ENCODE measurements around the gene SBF2.
"Not testable (repeated sequence)": the region's sequence is repeated elsewhere in the genome, so short reads cannot be mapped to it uniquely, and the experiment has no call there.

SBF2 gene

DNA sequence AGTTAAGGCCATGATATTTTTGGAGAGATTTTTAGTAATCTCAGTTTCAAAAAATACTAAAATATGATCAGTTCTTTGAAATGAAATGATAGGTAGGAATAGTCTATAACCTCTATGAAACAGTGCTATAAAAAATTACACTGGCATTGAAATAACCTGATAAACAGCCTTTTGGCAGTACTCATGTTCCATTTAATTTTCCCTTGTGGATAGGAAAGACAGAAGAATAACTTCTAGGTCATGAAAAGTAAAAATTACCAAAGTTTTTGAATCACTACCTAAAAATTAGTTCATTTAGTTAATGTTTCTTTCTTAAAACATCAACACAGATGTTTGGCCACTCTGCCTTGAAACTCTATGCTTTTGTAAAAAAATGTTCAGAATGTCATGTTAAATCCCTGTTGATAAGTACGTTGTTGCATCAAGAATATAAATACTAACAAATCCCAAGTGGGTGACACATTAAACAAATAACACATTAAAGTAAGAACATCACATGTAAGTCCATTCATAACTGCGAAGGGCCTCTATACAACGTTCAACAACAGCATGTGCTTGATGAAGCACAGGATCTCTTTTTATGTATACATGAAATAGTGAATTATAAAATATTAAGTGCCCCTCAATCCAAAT, 339.9 kb downstream of the SBF2 start:
- DNase-seq (ENCODE audit: low read depth in 2 of 2), result no peak

DNA sequence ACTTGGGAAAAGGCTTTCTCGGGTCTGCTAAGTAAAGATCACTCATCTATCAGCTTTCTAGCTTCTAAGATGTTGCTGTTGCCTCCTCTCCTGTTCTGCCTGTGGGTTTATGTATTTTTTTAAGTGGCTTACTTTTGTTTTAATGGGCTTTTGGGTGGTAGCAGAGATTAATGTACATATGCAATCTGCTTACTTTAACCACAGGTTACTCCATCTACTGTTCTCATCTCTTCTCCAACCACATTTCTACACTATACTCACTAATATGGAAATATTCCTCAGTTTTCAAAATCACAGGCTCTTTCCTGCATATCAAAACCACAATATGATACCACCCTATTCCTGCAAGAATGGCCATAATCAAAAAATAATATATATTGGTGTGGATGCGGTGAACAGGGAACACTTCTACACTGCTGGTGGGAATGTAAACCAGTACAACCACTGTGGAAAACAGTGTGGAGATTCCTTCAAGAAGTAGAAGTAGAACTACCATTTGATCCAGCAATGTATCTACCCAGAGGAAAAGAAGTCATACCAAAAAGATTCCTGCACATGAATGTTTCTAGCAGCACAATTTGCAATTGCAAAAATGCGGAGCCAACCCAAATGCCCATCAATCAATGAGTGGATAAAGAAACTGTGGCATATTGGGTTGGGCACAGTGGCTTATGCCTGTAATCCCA, 341.4 kb downstream of the SBF2 start:
- DNase-seq (ENCODE audit: low read depth in 2 of 2), result no peak

DNA sequence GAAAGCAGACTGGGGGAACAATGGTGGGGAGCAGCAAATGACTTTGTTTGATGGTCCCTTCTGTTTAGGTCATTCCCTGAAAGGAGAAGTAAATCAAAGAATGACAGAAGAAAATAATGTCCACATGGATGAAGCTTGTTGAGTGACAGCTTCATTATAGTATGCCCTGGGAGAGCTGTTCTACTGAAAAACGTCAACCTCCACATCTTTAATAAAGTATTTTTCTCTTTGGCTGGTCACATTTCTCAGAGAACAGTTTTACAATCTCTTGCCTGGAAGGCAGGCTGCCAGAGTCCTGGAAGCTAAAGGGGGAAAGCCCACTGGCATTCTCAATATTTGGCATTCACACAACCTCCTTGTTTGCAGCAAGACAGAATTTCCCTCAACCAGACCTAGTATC, 342.2 kb downstream of the SBF2 start:
- no peak for DNase-seq (ENCODE audit: low read depth in 2 of 2)

DNA sequence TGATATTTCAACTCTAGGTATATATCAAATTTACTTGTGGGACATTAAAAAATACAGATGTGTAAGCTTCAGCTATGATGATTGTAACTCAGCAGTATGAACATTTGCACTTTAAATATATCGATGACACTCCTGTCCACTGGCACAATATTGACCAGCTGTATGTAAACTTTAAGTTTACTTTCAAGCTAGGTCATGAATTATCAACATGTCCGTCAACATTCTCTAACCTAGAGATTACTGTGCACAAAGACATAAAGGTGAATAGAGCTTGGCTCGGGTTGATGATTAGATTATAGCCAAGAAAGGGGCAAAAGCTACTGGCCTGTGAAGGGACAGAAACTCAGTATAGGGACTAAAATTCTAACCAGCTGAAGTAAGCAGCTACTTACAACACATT, 343.6 kb downstream of the SBF2 start:
- no peak for DNase-seq (ENCODE audit: low read depth in 2 of 2)

DNA sequence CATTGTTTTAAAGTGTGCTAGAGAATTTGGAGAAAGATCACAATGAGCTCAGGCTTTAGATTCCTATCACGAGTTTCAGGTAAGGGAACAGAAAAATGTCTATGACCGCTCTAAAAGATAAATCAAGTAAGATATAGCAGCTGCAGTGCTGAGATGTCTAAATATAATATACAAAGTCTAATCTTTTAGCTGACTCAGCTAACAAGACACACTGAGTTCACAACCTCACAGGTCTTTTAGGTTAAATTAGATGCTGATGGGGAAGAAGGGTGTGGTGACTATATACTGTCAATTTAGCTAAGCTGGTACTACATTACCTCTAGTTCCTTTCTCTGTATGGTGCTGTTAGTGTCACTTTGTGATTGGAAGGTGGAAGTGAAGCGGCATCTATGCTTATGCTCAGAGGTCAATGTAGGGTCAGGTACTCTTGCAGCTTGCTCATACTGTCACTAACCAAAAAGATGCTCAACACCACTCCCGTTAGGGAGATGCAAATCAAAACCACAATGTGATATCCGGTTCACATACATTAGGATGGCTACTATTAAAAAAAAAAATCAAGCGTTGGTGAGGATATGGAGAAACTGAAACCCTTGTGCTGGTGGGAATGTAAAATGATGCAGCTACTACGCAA, 346.7 kb downstream of the SBF2 start:
- DNase-seq (ENCODE audit: low read depth in 2 of 2), result no peak

DNA sequence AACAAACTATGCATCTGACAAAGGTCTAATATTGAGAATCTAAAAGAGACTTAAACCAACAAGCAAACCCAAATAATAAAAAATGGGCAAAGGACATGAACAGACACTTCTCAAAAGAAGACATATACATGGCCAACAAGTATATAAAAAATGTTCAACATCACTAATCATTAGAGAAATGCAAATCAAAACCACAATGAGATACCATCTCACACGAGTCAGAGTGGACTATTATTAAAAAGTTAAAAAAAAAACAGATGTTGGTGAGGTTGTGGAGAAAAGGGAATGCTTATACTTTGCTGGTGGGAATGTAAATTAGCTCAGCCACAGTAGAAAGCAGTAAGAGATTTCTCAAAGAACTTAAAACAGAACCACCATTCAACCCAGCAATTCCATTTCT, 348.3 kb downstream of the SBF2 start:
- DNase-seq (ENCODE audit: low read depth in 2 of 2), result not testable (repeated sequence)

DNA sequence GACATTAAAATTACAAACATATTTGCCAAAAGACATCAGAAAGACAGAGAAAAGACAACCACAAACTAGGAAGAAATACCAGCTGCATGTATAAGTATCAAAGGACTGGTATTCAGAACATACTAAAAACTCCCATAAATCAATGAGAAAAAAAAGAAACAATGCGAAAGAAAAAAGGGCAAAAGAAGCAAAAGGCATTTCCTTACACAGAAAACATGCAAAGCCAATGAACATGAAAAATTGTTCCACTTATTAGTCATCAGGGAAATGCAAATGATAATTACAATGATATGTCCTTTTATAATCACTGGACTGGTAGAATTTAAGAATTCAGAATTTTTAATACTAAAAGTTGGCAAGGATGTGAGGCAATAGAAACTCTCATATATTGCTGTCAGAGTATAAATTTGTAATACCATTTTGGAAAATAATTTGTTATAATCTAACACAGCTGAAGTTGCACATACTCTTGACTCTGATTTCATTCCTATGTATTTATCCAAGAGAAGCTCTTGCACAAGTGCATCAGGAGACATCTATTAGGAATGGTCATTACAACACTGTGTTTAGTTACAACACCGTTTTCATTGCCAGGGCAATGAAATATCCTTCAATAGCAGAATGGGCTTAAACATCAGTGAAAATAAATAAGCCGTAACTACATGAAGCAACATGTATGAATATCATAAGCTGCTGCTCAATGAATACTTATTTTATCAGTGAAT, 350.5 kb downstream of the SBF2 start:
- DNase-seq (ENCODE audit: low read depth in 2 of 2), result no peak

DNA sequence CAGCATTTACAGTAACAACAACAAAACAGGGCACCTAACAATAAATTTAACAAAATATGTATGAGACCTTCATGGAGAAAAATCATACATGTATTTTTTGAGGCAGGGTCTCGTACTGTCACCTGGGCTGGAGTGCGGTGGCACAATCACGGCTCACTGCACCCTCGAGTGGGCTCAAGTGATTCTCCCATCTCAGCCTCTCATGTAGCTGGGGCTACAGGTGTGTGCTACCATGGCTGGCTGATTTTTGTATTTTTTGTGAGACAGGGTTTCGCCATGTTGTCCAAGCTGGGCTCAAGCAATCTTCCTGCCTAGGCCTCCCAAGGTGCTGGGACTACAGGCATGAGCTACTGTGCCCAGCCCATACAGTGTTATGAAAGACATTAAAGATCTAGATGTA, 352.0 kb downstream of the SBF2 start:
- no peak for DNase-seq (ENCODE audit: low read depth in 2 of 2)

DNA sequence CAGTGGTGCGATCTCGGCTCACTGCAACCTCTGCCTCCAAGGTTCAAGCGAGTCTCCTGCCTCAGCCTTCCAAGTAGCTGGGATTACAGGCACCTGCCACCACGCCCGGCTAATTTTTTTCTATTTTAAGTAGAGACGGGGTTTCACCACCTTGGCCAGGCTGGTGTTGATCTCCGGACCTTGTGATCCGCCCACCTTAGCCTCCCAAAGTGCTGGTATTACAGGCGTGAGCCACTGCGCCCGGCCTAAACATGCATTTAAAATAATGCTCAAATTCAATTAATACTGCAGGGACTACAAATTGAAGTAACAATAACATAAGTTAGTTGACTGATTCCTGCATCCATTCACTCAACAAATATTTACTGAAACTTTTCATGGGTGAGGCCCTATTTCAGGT, 354.9 kb downstream of the SBF2 start:
- DNase-seq (ENCODE audit: low read depth in 2 of 2), result not testable (repeated sequence)

DNA sequence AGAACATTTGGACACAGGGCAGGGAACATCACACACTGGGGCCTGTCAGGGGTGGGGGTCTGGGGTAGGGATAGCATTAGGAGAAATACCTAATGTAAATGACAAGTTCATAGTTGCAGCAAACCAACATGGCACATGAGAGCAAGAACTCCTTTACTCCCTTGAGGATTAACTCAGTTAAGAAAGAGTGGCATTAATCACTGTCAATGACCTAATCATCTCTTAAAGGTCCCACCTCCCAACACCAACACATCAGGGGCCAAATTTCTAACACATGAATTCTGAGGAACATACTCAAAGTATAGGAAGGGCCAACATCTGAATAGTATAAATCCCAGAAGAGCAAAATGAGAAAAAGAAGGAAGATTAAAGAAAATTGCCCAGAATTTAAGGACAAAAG, 357.3 kb downstream of the SBF2 start:
- DNase-seq (ENCODE audit: low read depth in 2 of 2), result no peak

DNA sequence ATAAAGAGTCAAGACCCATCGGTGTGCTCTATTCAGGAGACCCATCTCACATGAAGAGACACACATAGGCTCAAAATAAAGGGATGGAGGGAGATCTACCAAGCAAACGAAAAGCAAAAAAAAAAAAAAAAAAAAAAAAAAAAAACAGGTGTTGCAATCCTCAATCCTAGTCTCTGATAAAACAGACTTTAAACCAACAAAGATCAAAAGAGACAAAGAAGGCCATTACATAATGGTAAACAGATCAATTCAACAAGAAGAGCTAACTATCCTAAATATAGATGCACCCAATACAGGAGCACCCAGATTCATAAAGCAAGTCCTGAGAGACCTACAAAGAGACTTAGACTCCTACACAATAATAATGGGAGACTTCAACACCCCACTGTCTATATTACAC, 361.2 kb downstream of the SBF2 start:
- DNase-seq (ENCODE audit: low read depth in 2 of 2), result not testable (repeated sequence)

DNA sequence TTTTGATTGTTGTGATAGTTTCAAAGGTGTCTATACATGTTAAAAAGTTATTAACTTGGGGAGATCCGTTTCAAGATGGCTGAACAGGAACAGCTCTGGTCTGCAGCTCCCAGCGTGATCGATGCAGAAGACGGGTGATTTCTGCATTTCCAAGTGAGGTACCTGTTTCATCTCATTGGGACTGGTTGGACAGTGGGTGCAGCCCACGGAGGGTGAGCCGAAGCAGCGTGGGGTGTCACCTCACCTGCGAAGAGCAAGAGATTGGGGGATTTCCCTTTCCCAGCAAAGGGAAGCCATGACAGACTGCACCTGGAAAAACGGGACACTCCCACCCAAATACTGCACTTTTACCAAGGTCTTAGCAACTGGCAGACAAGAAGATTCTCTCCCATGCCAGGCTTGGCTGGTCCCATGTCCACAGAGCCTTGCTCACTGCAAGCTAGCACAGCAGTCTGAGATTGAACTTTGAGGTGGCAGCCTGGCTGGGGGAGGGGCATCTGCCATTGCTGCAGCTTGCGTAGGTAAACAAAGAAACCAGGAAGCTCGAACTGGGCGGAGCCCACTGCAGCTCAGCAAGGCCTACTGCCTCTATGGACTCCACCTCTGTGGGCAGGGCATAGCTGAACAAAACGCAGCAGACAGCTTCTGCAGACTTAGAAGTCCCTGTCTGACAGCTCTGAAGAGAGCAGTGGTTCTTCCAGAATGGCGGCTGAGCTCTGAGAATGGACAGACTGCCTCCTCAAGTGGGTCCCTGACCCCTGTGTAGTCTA, 363.3 kb downstream of the SBF2 start:
- not testable (repeated sequence) for DNase-seq (ENCODE audit: low read depth in 2 of 2)

DNA sequence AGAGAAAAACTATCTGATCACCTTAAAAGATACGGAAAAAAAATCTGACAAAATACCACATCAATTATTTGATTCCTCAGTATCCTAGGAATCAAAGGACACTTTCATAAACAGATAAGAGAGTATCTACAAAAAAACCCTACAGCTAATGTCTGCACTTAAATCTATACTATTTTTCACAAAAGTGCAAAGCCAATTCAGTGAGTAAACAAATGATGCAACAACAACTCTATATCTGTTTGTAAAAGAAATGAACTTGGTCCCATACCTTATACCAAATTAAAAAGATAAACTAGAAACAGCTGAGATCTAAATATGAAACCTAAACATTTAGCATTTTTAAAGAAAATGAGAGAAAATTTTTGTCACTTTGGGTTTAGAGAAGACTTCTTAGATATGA, 366.3 kb downstream of the SBF2 start:
- DNase-seq (ENCODE audit: low read depth in 2 of 2), result no peak

DNA sequence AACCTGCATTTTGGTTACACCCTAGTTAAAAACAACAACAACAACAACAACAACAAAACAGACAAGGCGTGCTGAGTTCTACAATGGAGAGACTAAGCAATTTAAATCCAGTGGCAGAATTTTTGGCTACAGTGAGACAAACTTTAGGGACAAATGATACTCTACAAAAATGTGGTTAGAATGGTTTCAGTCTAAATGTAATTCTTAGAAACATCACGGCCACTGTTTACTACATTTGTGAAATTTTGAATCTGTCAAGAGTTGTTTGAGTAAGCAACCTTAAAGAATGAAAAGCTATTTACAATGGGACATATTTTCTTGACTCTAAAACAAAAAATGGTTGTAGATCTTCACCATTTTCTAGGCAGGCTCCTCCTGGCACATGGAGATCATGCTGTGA, 370.7 kb downstream of the SBF2 start:
- DNase-seq (ENCODE audit: low read depth in 2 of 2), result no peak

DNA sequence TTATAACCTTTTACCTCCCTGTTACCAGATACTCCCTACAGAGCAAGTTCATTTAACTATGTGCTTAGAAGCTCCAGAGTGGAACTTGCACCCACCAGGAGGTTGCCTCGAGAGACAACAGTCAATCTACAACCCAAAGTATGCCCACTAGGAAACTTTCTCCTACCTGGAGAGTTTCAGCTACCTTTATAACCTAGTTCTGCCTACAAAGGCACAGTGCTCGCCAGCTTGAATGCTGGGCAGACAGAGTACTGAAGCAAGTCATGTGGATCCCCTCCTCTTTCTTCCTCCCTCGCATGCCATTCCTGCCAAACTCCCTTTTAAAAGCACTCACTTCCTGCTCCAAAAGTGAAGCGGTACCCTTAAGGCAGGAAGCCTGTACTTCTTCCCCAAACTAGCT, 371.2 kb downstream of the SBF2 start:
- no peak for DNase-seq (ENCODE audit: low read depth in 2 of 2)

DNA sequence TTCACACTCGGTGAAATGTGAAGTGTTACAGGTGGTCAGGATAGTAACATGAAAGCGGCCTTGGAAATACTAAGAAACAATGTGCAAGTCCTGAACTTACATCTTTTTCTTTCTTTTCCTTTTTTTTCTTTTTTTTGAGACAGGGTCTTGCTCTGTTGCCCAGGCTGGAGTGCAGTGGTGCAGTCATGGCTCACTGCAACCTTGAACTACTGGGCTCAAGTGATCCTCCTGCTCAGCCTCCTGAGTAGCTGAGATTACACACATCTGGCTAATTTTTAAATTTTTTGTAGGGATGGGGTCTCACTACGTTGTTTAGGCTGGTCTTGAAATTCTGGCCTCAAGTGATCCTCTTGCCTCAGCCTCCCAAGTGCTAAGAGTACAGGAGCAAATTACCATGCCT, 377.5 kb downstream of the SBF2 start:
- DNase-seq (ENCODE audit: low read depth in 2 of 2), result no peak

DNA sequence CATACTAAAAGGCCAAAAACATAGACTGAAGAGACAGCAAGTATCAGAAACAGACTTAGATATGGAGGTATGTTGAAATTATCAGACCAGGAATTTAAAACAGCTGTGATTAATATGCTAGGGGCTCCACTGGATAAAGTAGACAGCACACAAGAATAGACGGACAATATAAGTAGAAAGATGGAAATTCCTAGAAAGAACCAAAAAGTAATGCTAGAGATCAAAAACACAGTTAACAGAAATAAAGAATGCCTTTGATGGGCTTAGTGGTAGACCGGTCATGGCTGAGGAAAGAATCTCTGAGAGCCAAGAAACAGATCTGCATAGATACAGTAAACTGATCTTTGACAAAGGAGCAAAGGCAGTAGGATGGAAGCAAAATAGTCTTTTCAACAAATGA, 380.0 kb downstream of the SBF2 start:
- DNase-seq (ENCODE audit: low read depth in 2 of 2), result no peak

DNA sequence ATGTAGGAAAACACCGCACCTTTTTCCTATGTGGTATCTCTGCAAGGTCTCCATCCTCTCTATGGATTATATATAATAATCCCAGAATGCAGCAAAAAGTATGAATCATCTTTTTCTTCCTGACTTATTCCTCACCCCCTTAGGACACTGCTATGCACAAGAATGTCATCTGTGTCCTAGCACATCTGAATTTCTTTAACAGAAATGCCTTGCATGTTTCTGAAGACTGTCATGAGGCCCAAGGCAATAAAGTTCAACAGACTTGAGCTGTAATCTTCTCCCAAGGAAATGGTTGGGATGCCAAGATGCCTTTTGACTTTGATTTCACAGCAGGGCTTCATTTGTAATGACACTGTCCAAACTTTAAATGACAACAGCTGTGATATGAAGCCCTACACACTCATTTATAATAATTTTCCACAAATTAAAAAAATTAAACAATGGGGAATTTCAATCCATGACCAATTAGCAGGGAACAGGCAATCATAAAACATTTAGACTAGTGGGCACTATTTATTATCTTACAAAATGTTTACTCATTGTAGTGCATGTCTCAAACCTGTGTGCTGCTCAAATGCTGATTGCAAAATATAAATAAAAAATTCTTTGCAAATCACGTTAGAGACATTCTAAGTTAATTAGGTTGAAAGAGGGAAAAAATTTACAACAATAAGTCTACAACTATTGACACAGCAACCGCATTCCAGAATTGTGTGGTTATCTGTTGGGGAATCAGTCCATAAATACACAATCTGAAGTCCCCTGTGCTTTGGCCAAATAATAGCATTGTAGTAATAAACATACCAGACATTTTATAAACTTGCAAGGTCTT, 387.8 kb downstream of the SBF2 start:
- no peak for DNase-seq (ENCODE audit: low read depth in 2 of 2)

DNA sequence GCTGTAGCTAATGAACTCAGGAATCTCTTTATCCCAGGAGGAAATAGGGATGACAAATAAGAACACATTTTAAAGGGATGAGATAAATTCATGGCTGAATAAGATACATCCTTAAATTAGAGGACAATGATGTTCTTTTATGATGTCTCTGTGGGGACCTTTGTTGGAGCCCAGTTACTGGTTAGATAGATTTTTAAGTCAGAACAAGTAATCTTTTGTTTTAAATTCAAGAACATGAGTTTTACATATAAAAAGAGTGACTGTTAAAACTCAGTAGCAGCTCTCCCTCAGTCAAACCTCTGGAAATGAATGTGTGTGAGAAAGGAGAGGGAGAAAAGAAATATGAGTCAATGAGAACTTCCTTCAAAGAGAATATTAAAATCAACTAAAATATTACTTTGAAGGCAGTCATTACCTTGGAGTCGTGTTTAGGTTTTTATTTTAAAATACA, 388.5 kb downstream of the SBF2 start:
- DNase-seq (ENCODE audit: low read depth in 2 of 2), result no peak

DNA sequence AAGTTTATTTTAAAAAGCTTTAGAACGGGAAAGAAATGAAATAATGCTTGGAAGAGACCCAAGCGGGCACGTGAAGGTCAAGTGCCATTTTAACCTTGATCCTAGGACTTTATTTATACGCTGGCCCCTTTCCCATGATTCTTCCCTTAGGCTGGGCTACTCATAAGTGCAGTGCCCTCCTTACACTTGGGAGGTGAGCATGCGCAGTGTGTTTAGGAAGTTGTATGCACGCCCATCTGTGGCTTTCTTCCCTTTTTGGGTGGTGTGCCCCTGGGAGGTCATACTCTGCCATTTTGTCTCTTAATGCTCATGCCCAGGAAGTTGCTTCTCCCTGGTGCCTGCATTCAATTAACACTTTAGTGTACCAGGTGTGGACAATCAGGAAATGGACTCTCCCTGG, 390.4 kb downstream of the SBF2 start:
- DNase-seq (ENCODE audit: low read depth in 2 of 2), result no peak

DNA sequence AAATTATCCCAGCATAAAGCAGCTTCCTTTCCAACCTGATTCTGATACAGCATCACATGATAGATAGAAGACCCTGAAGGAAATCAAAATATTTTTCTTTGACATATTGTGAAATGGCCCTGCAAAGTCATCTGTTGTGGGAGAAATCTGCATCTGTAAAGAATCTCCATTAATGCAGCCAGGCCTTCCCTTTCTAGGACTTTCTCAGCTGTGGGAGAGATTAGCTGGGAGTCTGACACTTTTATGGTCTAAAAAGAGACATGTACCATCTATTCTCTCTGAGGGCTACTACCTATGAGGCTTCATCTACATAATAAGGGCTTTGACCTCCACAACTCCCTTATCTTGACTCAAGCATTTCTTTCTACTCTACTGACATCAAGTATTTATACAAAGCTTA, 392.1 kb downstream of the SBF2 start:
- DNase-seq (ENCODE audit: low read depth in 2 of 2), result no peak

Measured in stimulated activated CD8-positive, alpha-beta memory T cell treated with anti-CD3 and anti-CD28 coated beads, Interleukin-15, amount 100 ng/mL, for 48 hours (primary cell).